Measurements from ENCODE around the gene TNFAIP8L3. TPM values are rescaled to one million over a fixed set of nuclear protein-coding genes. Genes with fewer than 3 reads are reported as not detected.
A peak's percentile ranks its signal among the peaks of the same experiment; 100 is the strongest.

The TNFAIP8L3 gene
- total RNA-seq, 1 experiment from 2014 or later: 0.28 TPM

DNA sequence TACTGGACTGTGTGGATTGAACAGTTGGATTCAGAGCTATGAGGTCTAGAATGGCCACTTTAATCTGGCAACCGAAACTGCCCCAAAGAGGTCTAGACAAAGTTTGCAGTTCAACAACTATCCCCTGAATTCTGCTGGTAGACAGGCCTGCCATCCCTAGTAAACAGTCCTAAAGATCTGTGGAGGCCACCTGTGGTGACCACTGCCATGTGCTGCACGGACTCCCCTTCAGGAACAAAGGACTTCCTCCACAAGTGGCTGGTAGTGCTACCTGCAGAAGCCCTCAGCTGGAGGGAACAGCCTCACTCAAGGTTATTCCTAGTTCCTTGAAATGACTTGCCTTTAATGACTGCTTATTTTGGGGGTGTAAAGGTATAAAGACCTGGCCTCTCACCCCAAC, 6.1 kb downstream of the TNFAIP8L3 start:
- H3K36me3 ChIP-seq (replicated peaks; ENCODE audit: control insufficient read depth, insufficient read depth, low read length): no peaks in the 10 kb centered on the region
- peaks cover 31% of the 10 kb centered on the region for H3K27me3 ChIP-seq (ENCODE audit: control insufficient read depth, insufficient read depth, low read length)
- no peak for DNase-seq
- H3K4me3 ChIP-seq (ENCODE audit: insufficient read depth, low read depth, low read length): no peak overlapping the region

DNA sequence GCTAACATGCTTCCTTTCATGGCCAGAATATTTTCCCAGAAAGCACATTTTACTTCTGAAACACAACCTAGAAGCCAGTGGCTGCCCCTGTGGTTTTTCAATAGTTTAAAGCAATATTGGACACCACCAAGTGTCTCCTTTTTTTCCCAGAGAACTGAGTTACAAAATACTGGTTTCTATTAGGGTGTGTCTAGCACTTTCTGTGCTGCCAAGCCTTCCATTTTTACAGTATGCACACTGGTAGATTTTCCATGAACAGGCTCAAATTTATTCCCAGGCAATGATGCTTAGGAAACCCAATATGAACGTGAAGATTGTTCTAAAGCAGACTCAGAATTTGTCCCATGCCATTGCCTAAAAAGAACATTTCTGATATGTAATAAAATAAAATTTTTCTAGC, 7.2 kb downstream of the TNFAIP8L3 start:
- Histone ChIP-seq H3K36me3 (replicated peaks; ENCODE audit: control insufficient read depth, insufficient read depth, low read length) (no peaks in the 10 kb centered on the region), H3K27me3 (ENCODE audit: control insufficient read depth, insufficient read depth, low read length) (peaks cover 20% of the 10 kb centered on the region), H3K4me3 (ENCODE audit: insufficient read depth, low read depth, low read length) (no peak overlapping the region)
- no peak for DNase-seq

- DNase-seq: no peak
- Histone ChIP-seq H3K27me3 (ENCODE audit: control insufficient read depth, insufficient read depth, low read length) (peaks cover 10% of the 10 kb centered on the region), H3K4me3 (ENCODE audit: insufficient read depth, low read depth, low read length) (no peak overlapping the region), H3K36me3 (replicated peaks; ENCODE audit: control insufficient read depth, insufficient read depth, low read length) (no peaks in the 10 kb centered on the region)
Observed at GRCh38 chr15:51086409-51086808, 8.3 kb downstream of the TNFAIP8L3 start.

DNA sequence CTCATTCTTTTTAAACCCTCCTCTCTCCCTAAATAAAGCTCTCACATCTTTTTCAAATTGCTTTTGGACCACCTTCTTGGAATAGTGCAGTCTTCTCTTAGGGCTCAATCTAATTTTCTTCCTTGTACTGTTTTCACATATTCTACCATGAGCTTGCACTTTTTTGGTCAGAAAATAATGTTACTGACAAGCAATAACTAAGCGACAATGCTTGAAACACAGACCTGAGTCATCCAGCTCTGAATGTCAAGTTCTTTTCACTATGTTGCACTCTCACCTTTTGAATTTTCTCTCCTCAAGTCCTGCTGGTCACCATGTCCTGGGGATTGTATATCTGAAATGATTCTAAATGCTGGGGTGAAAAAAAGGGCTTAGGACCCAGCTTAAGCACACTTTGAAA, 8.9 kb downstream of the TNFAIP8L3 start:
- DNase-seq: no peak
- Histone ChIP-seq H3K27me3 (ENCODE audit: control insufficient read depth, insufficient read depth, low read length) (peaks cover 7% of the 10 kb centered on the region), H3K4me3 (ENCODE audit: insufficient read depth, low read depth, low read length) (no peak overlapping the region), H3K36me3 (replicated peaks; ENCODE audit: control insufficient read depth, insufficient read depth, low read length) (no peaks in the 10 kb centered on the region)

GRCh38 chr15:51083641-51084166, 11.0 kb downstream of the TNFAIP8L3 start:
- no peak overlapping the region for H3K4me3 ChIP-seq (ENCODE audit: insufficient read depth, low read depth, low read length)
- H3K36me3 ChIP-seq (replicated peaks; ENCODE audit: control insufficient read depth, insufficient read depth, low read length): no peaks in the 10 kb centered on the region
- no peak for DNase-seq
- H3K27me3 ChIP-seq (ENCODE audit: control insufficient read depth, insufficient read depth, low read length): no peaks in the 10 kb centered on the region; the same call in 1 of the 2 replicates

DNA sequence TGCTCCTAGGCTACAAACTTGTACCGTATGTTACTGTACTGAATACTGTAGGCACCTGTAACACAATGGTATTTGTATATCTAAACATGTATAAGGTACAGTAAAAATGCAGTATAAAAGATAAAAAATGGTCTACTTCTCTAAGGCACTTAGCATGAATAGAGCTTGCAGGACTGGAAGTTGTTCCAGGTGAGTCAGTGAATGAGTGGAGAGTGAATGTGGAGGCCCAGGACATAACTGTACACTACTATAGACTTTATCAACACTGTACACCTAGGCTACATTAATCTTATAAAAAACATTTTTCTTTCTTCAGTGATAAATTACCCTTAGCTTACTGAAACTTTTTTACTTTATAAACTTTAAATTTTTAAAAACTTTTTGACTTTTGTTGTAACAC, 12.5 kb downstream of the TNFAIP8L3 start:
- Histone ChIP-seq H3K36me3 (replicated peaks; ENCODE audit: control insufficient read depth, insufficient read depth, low read length) (no peaks in the 10 kb centered on the region), H3K4me3 (ENCODE audit: insufficient read depth, low read depth, low read length) (no peak overlapping the region), H3K27me3 (ENCODE audit: control insufficient read depth, insufficient read depth, low read length) (peaks cover 2% of the 10 kb centered on the region)
- no peak for DNase-seq

DNA sequence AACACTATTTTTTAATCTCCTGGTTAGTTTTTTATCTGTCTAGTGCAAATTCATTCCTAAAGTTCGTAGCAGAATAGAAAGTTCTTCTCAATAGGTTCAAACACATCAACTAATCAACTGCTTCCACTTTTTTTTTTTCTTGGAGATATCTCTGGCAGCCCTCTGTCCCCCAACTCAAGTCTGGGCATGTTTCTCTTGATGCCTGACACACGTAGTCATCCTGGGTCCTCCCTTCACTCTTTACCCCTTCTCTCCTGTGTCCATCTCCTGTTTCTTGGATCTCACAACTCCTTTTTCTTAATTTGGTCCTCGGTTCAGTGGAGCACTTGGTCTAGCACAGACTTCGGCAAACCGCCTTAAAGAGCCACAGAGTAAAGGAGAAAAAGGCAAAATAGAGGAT, 14.4 kb downstream of the TNFAIP8L3 start:
- peaks cover 2% of the 10 kb centered on the region for H3K27me3 ChIP-seq (ENCODE audit: control insufficient read depth, insufficient read depth, low read length)
- H3K36me3 ChIP-seq (replicated peaks; ENCODE audit: control insufficient read depth, insufficient read depth, low read length): no peaks in the 10 kb centered on the region
- no peak overlapping the region for H3K4me3 ChIP-seq (ENCODE audit: insufficient read depth, low read depth, low read length)
- DNase-seq: no peak

- Histone ChIP-seq H3K36me3 (replicated peaks; ENCODE audit: control insufficient read depth, insufficient read depth, low read length) (no peaks in the 10 kb centered on the region), H3K4me3 (ENCODE audit: insufficient read depth, low read depth, low read length) (no peak overlapping the region), H3K27me3 (ENCODE audit: control insufficient read depth, insufficient read depth, low read length) (peaks cover 2% of the 10 kb centered on the region)
- no peak for DNase-seq
Observed at GRCh38 chr15:51079226-51079625, 15.5 kb downstream of the TNFAIP8L3 start.

DNA sequence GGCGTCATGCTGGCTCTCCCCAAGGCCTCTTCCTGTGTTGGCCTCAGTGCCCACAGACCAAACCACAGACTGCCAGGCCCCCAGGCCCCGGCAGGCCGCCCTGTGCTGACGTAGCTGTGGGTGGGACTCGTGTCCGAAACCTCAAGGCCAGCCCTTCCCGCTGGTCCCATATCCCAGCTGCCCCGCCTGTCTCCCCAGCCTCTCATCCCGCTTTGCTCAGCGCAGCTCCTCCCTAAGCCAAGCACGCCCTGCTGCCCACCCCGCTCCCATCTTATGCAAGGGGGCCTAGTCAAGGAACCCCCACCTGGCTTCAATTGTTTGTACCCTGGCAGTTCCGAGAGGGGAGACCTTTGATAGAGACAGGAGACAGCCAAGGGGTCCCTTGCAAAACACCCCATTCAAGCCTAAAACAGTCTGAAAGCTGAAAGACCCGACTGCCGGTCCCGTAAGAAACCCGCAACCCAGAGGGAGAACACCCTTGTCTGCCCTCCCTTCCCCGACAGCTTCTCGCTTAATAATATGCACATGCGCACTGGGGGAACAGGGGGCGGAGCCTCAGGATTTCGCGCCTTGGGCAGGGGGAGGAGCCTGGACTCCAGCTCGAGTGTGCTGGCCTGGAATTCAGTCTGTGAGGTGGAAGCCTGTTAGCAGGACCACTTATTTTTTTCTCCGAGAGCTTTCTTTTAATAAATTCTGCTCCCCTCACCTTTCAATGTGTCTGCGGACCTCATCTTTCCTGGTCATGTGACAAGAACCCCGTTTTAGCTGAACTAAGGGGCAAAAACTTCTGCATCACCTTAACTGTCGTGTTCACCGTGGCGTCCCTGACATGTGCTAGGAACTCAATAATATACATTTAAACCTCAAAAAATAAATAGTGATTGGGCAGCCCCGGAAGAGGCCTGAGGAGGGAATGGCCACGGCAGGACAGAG, 17.2 kb downstream of the TNFAIP8L3 start:
- DNase-seq: peak; percentile 92
- Histone ChIP-seq H3K36me3 (replicated peaks; ENCODE audit: control insufficient read depth, insufficient read depth, low read length) (no peaks in the 10 kb centered on the region), H3K4me3 (ENCODE audit: insufficient read depth, low read depth, low read length) (peak overlapping the region; percentile 54), H3K27me3 (ENCODE audit: control insufficient read depth, insufficient read depth, low read length) (peaks cover 2% of the 10 kb centered on the region)

DNA sequence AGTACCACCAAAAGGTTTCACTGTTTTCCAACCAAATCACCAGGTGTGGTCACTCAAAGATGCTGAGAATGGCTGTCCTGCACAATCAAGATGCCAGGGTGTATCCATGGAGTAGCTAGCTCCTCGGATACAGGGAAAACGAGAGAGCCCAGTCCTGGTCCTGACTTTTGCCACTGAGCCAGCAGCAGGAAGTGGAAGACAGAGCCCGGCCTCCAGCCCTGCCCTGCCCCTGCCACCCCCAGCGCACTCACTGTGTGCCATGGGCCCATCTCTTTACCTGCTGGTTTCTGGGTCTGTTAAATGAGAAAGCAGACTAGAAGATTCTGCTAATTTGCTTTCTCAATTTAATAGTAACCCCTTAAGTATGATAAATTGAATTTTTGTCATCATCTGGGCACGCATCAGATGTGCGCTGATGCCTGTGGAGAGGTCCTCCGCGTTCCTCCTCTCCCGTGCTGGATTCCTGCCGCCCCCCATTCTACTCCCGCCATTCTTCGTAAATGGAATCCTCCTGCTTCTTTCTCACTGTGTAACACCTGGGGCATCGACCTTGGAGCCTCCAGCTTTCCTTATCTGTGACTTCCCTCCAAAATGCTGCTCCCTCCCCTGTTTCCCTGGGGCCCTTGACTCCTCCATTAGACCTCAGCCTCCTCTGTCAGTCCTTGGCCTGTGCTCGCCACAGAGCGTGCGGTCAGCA, 18.0 kb downstream of the TNFAIP8L3 start:
- peak overlapping the region; percentile 54 for H3K4me3 ChIP-seq (ENCODE audit: insufficient read depth, low read depth, low read length)
- peaks cover 2% of the 10 kb centered on the region for H3K27me3 ChIP-seq (ENCODE audit: control insufficient read depth, insufficient read depth, low read length)
- no peak for DNase-seq
- H3K36me3 ChIP-seq (replicated peaks; ENCODE audit: control insufficient read depth, insufficient read depth, low read length): no peaks in the 10 kb centered on the region

- Histone ChIP-seq H3K27me3 (ENCODE audit: control insufficient read depth, insufficient read depth, low read length) (peaks cover 2% of the 10 kb centered on the region), H3K4me3 (ENCODE audit: insufficient read depth, low read depth, low read length) (no peak overlapping the region), H3K36me3 (replicated peaks; ENCODE audit: control insufficient read depth, insufficient read depth, low read length) (no peaks in the 10 kb centered on the region)
- no peak for DNase-seq
Observed at GRCh38 chr15:51075826-51076523, 18.7 kb downstream of the TNFAIP8L3 start.

GRCh38 chr15:51075364-51075763, 19.3 kb downstream of the TNFAIP8L3 start:
- no peak for DNase-seq
- Histone ChIP-seq H3K27me3 (ENCODE audit: control insufficient read depth, insufficient read depth, low read length) (peaks cover 2% of the 10 kb centered on the region), H3K36me3 (replicated peaks; ENCODE audit: control insufficient read depth, insufficient read depth, low read length) (no peaks in the 10 kb centered on the region), H3K4me3 (ENCODE audit: insufficient read depth, low read depth, low read length) (no peak overlapping the region)

DNA sequence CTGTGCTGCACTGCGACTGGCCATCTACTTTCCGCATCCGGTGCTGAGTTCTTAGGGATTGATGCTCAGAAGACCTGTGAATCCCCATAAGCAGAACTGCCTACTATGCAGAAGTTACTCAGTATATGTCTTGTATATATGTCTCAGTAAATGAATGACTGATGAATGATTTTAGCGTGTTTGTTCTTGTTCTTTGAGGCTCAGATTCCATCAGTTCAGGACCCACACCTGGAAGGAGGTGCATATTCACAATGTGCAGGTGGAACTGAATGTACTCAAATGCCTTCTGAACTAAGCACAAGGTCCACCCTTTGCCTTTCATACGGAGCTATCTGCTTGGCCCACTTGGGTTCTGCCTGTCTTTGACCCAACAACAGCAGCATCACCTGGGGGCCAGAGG, 19.8 kb downstream of the TNFAIP8L3 start:
- peaks cover 2% of the 10 kb centered on the region for H3K27me3 ChIP-seq (ENCODE audit: control insufficient read depth, insufficient read depth, low read length)
- no peaks in the 10 kb centered on the region for H3K36me3 ChIP-seq (replicated peaks; ENCODE audit: control insufficient read depth, insufficient read depth, low read length)
- H3K4me3 ChIP-seq (ENCODE audit: insufficient read depth, low read depth, low read length): no peak overlapping the region
- no peak for DNase-seq

GRCh38 chr15:51071578-51071977, 23.1 kb downstream of the TNFAIP8L3 start:
- H3K27me3 ChIP-seq (ENCODE audit: control insufficient read depth, insufficient read depth, low read length): no peaks in the 10 kb centered on the region
- no peak for DNase-seq
- H3K36me3 ChIP-seq (replicated peaks; ENCODE audit: control insufficient read depth, insufficient read depth, low read length): no peaks in the 10 kb centered on the region
- no peak overlapping the region for H3K4me3 ChIP-seq (ENCODE audit: insufficient read depth, low read depth, low read length)
